H1 (cell line): Measurements from ENCODE around the gene CYP11A1.

Experiments
- CEBPB ChIP-seq: IDR thresholded peaks from 2 replicates; pipeline ENCODE4 v1.6.1; 2012; ENCODE audit warnings: low read depth, low read length
- CREB1 ChIP-seq: IDR thresholded peaks from 2 replicates; pipeline ENCODE4 v1.6.1; 2012; ENCODE audit warnings: inconsistent platforms
- CTCF ChIP-seq, 3 experiments: IDR thresholded peaks; 1 replicate in 2 of 3; 2 replicates in 1 of 3; pipeline versions ENCODE4 v1.5.1 to v1.6.1; 2011; ENCODE audit warnings: low read length in 3 of 3, mild to moderate bottlenecking in 3 of 3, inconsistent platforms in 2 of 3, low read depth in 1 of 3, moderate library complexity in 1 of 3; ENCODE audit not compliant: insufficient read depth in 1 of 3; ENCODE audit errors: control extremely low read depth in 1 of 3
- EZH2 ChIP-seq: fragments of 200-600 bp; sonication (generic); IDR thresholded peaks from 2 replicates; pipeline ENCODE4 v1.7.1; 2012; ENCODE audit warnings: low read depth, mild to moderate bottlenecking, moderate library complexity, low read length, inconsistent platforms; ENCODE audit not compliant: severe bottlenecking
- GABPA ChIP-seq: IDR thresholded peaks from 2 replicates; pipeline ENCODE4 v1.6.1; 2011; ENCODE audit warnings: mild to moderate bottlenecking, low read length, moderate library complexity, borderline replicate concordance; ENCODE audit not compliant: insufficient read depth
- POLR2A ChIP-seq, 2 experiments: IDR thresholded peaks; 1 replicate in 1 of 2; 2 replicates in 1 of 2; pipeline ENCODE4 v1.6.1; 2011; ENCODE audit warnings: low read depth in 2 of 2, low read length in 2 of 2, mild to moderate bottlenecking in 2 of 2; ENCODE audit errors: control extremely low read depth in 1 of 2
- POLR2AphosphoS5 ChIP-seq: IDR thresholded peaks from 2 replicates; pipeline ENCODE4 v1.6.1; 2011; ENCODE audit warnings: low read depth, low read length
- SIN3A ChIP-seq, 2 experiments: IDR thresholded peaks in 1 of 2; conservative IDR thresholded peaks in 1 of 2; 2 replicates each; pipeline ENCODE4 v1.6.1; 2011 to 2012; ENCODE audit warnings: low read length in 2 of 2, improper control_type of control experiment in 1 of 2, low read depth in 1 of 2, mild to moderate bottlenecking in 1 of 2

- no peak for TF ChIP-seq EZH2
- TF ChIP-seq CTCF (IDR thresholded peaks at IDR 0.05; ENCODE audit: control extremely low read depth in 1 of 3, insufficient read depth in 1 of 3, low read depth in 1 of 3, low read length in 3 of 3) = no peak
- TF ChIP-seq POLR2A (IDR thresholded peaks at IDR 0.05; ENCODE audit: control extremely low read depth in 1 of 2, low read depth in 2 of 2, low read length in 2 of 2) = no peak
- TF ChIP-seq GABPA = no peak
- TF ChIP-seq SIN3A (conservative IDR thresholded peaks at IDR 0.05 in 1 of 2, IDR thresholded peaks at IDR 0.05 in 1 of 2; ENCODE audit: low read depth in 1 of 2, low read length in 2 of 2) = no peak
- TF ChIP-seq POLR2AphosphoS5 = no peak
- no peak for TF ChIP-seq CREB1
- TF ChIP-seq CEBPB = no peak
Measured at GRCh38 chr15:74377831-74378766, 10.7 kb upstream of the CYP11A1 start.
